Activated T-helper 17 cell treated with anti-CD3 and anti-CD28 coated beads, Interleukin-2, amount 50 U/mL, for 72 hours (primary cell): ENCODE results near the gene SCUBE1. TPM values are rescaled to one million over a fixed set of nuclear protein-coding genes. Genes with fewer than 3 reads are reported as not detected.
"Not testable (repeated sequence)": the region's sequence is repeated elsewhere in the genome, so short reads cannot be mapped to it uniquely, and the experiment has no call there.

Experiments used
- ATAC-seq: fragments of 150-1000 bp; cut with Tn5 transposase; replicated peaks from 2 replicates; pipeline ENCODE4 v1.10.0; 2021; ENCODE audit warnings: mild to moderate bottlenecking, moderate library complexity
- H3K27ac Mint-ChIP-seq: one replicate; pipeline ENCODE4 v1.8.0; 2022; ENCODE audit warnings: mixed read lengths
- H3K27me3 Mint-ChIP-seq: one replicate; pipeline ENCODE4 v1.8.0; 2022; ENCODE audit warnings: mixed read lengths
- H3K36me3 Mint-ChIP-seq: one replicate; pipeline ENCODE4 v1.8.0; 2022; ENCODE audit warnings: low read depth, mild to moderate bottlenecking, mixed read lengths
- H3K4me1 Mint-ChIP-seq: one replicate; pipeline ENCODE4 v1.8.0; 2022; ENCODE audit warnings: mixed read lengths
- H3K4me3 Mint-ChIP-seq: one replicate; pipeline ENCODE4 v1.8.0; 2022; ENCODE audit warnings: mild to moderate bottlenecking, mixed read lengths
- H3K9me3 Mint-ChIP-seq: one replicate; pipeline ENCODE4 v1.8.0; 2022; ENCODE audit warnings: mixed read lengths
- total RNA-seq, 2 donors: library from RNA; stranded (reverse); gene quantifications; one replicate each; pipeline ENCODE4 v1.2.3, GENCODE V29; 2022

Gene SCUBE1
- total RNA-seq, 2 donors from 2014 or later: not detected

DNA sequence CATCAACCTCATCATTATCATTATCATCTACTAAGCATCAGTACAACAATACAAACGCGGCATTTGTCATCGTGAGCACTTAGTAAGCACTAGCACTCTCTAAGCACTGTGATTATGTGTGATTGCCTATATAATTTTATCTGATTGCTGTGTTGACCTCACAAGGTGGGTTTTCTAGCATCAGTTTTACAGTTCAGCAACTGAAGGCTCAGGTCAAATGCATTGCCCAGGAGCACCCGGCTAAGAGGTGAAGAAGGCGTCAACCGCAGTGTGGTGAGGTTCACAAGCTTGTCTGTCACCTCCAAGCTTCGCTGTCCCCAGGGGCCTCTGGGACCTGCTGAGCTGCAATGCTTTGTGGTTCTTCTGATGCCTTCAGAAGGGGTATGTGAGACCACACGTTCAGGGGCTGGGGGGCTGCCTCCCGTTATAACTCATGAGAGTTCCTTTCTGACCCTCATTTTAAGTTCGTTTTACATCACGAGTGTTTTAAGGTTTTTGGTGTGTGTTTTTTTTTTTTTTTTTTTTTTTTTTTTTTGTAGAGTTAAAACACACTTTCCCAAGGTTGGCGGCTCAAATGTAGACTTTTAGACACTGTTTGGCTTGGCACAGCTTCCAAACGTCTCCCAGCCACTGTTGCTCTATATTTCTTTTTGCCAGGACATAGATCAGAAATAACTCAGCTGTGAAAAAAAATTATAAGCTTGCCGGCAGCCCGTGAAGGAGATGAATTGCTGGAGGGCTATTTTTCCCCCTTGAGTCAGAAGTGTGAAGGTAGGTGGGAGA, 33.8 kb upstream of the SCUBE1 start:
- peaks cover 6% of the 10 kb centered on the region for H3K4me1 Mint-ChIP-seq
- H3K9me3 Mint-ChIP-seq: peaks cover 5% of the 10 kb centered on the region
- H3K4me3 Mint-ChIP-seq: no peak overlapping the region
- peak; percentile 43 for ATAC-seq
- H3K36me3 Mint-ChIP-seq: no peaks in the 10 kb centered on the region
- peaks cover 39% of the 10 kb centered on the region for H3K27me3 Mint-ChIP-seq
- no peak overlapping the region for H3K27ac Mint-ChIP-seq

GRCh38 chr22:43375951-43376455, 32.8 kb upstream of the SCUBE1 start:
- peaks cover 48% of the 10 kb centered on the region for H3K27me3 Mint-ChIP-seq
- ATAC-seq: no peak
- H3K4me3 Mint-ChIP-seq: no peak overlapping the region
- no peaks in the 10 kb centered on the region for H3K36me3 Mint-ChIP-seq
- peaks cover 6% of the 10 kb centered on the region for H3K4me1 Mint-ChIP-seq
- peaks cover 5% of the 10 kb centered on the region for H3K9me3 Mint-ChIP-seq
- H3K27ac Mint-ChIP-seq: no peak overlapping the region

DNA sequence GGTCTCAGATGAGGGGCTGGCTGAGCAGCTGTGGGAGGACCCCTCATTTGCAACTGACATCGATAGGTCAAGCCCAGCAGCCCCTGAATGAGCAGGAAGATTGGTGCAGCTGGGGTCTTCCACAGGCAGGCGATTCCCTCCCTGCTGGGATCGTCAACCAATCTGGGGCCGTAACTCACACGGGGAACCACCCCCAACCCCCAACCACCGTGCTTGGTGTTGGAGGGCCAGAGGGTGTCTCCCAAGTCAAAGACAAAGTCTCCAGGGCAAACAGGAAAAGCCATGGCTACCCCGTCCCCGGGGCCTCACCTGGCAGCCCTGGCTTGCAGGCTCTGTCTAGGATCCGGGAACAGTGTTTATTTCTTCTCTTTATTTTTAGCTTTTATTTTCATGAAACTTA, 26.9 kb upstream of the SCUBE1 start:
- no peaks in the 10 kb centered on the region for H3K4me1 Mint-ChIP-seq
- H3K9me3 Mint-ChIP-seq: peaks cover 5% of the 10 kb centered on the region
- peaks cover 44% of the 10 kb centered on the region for H3K27me3 Mint-ChIP-seq
- no peak for ATAC-seq
- no peak overlapping the region for H3K4me3 Mint-ChIP-seq
- no peaks in the 10 kb centered on the region for H3K36me3 Mint-ChIP-seq
- no peak overlapping the region for H3K27ac Mint-ChIP-seq

- Mint-ChIP-seq H3K4me1 (no peaks in the 10 kb centered on the region), H3K27ac (no peak overlapping the region), H3K27me3 (peaks cover 22% of the 10 kb centered on the region), H3K9me3 (no peaks in the 10 kb centered on the region), H3K4me3 (no peak overlapping the region), H3K36me3 (no peaks in the 10 kb centered on the region)
- ATAC-seq: no peak
Measured at GRCh38 chr22:43365715-43366440, 22.7 kb upstream of the SCUBE1 start.

- ATAC-seq: no peak
- no peak overlapping the region for H3K27ac Mint-ChIP-seq
- peaks cover 14% of the 10 kb centered on the region for H3K27me3 Mint-ChIP-seq
- no peaks in the 10 kb centered on the region for H3K36me3 Mint-ChIP-seq
- no peaks in the 10 kb centered on the region for H3K4me1 Mint-ChIP-seq
- no peaks in the 10 kb centered on the region for H3K9me3 Mint-ChIP-seq
- H3K4me3 Mint-ChIP-seq: no peak overlapping the region
Measured at GRCh38 chr22:43364169-43364435, 20.9 kb upstream of the SCUBE1 start.

DNA sequence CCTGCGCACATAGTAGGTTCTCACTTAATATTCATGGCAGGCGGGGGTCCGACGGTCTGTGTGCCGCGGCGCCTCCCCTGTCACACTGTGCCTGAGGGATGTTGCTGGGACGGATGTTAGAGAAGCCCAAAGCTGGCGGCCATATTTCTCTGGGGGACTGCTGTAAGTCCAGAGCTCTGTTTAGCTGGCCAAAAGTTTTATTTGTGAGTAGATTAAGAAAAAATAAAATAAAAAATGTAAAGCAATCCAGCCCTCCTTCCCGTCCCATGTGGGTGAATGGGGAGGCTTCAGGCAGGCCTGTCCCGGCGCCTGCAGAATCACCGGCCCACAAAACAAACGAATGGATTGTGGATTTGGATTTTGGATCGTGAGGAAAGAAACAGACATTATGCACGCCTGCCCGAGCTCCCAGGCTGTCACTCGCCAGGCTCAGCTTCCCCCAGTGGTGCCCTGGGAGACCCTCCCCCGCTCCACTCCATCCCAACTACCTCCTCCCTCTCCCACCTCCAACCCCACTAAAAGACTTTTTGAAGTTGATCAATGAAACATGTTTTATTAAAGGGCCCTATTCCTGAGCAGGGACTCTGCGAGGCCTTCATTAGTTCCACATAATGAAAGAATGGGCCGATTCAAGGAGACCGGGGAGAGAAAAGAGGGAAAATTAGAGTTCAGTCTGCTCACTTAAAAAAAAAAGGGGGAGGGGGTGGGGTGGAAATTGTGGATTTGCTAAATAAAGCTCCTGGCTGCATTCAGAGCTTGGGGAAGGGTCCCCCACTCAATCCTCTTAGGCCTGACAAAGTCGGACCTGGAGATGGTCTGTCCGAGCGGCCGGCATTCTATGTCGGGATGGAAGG, 20.4 kb upstream of the SCUBE1 start:
- Mint-ChIP-seq H3K27me3 (peaks cover 13% of the 10 kb centered on the region), H3K4me3 (no peak overlapping the region), H3K36me3 (no peaks in the 10 kb centered on the region), H3K4me1 (no peaks in the 10 kb centered on the region), H3K9me3 (no peaks in the 10 kb centered on the region), H3K27ac (no peak overlapping the region)
- no peak for ATAC-seq

DNA sequence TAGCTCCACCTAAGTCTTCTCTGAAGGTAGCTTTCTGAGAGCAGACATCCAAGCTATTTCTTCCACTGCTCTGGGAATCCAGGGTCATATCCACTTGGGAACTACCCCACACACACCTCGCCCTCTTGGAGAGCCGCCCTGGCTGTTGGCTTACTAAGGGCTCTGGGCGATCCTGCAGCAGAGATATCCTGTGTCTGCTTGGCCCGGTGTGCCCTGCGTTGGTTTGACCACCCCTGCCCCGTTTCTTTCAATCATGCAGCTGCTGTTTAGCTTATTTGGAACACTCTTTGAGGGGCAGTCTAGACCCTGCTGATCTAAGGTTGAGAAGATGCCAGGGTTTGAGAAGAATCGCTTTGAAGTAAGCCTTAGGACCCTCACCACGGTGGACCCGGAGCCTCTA, 17.4 kb upstream of the SCUBE1 start:
- H3K27ac Mint-ChIP-seq: no peak overlapping the region
- no peaks in the 10 kb centered on the region for H3K36me3 Mint-ChIP-seq
- H3K4me1 Mint-ChIP-seq: no peaks in the 10 kb centered on the region
- peaks cover 12% of the 10 kb centered on the region for H3K27me3 Mint-ChIP-seq
- H3K9me3 Mint-ChIP-seq: no peaks in the 10 kb centered on the region
- no peak for ATAC-seq
- H3K4me3 Mint-ChIP-seq: no peak overlapping the region

DNA sequence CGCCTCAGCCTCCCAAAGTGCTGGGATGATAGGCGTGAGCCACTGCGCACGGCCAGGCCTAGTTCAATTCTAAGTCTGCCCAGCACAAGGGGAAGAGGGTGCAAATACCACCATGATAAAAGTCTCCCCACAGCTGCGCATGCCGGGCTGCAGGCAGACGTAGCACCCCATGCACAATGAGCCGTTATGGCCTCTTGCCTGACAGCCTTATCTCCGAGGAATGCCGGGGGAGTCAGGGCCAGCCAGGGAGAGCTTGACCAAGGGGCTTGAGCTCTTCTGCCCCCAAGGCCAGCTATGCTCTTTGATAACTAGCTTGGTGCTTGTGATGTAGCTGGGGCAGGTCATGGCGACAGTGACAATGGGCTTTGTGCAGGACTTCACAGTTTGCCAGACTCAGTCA, 13.7 kb upstream of the SCUBE1 start:
- Mint-ChIP-seq H3K36me3 (no peaks in the 10 kb centered on the region), H3K27ac (no peak overlapping the region), H3K9me3 (no peaks in the 10 kb centered on the region), H3K4me3 (no peak overlapping the region), H3K27me3 (peaks cover 12% of the 10 kb centered on the region), H3K4me1 (no peaks in the 10 kb centered on the region)
- no peak for ATAC-seq

DNA sequence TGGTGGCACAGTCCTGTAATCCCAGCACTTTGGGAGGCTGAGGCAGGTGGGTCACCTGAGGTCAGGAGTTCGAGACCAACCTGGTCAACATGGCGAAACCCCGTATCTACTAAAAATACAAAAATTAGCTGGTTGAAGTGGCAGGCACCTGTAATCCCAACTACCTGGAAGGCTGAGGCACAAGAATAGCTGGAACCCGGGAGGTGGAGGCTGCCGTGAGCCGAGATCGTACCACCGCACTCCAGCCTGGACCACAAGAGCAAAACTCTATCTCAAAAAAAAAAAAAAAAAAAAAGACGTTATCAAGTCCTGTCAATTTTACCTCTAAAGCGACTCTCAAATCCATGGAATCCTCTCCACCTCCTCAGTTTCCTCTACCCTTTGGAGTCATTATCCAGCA, 12.5 kb upstream of the SCUBE1 start:
- not testable (repeated sequence) for H3K4me3 Mint-ChIP-seq, H3K9me3 Mint-ChIP-seq, H3K27ac Mint-ChIP-seq, ATAC-seq, H3K36me3 Mint-ChIP-seq, H3K4me1 Mint-ChIP-seq
- peaks cover 12% of the 10 kb centered on the region for H3K27me3 Mint-ChIP-seq

DNA sequence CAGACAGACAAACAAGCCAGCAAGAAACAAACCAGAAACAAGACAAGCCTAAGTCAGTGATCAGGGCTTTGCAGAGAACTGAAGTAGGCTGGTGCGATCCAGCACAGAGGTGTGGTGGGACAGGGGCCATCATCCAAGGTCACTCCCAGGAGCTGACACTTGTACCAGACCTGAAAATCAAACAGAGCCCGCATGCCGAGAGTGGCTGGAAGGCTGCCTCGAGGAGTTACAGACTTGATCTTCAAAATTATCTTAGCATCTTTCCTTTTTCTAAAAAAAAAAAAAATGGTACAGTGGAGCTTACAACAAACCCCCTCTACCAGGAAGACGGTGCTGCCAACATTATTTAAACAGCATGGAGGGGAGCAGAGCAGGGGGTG, 8.8 kb upstream of the SCUBE1 start:
- Mint-ChIP-seq H3K4me1 (no peaks in the 10 kb centered on the region), H3K4me3 (no peak overlapping the region), H3K27me3 (peaks cover 28% of the 10 kb centered on the region), H3K9me3 (no peaks in the 10 kb centered on the region), H3K27ac (no peak overlapping the region), H3K36me3 (no peaks in the 10 kb centered on the region)
- ATAC-seq: no peak

GRCh38 chr22:43349636-43350035, 6.5 kb upstream of the SCUBE1 start:
- Mint-ChIP-seq H3K4me1 (no peaks in the 10 kb centered on the region), H3K27ac (no peak overlapping the region), H3K4me3 (no peak overlapping the region), H3K36me3 (no peaks in the 10 kb centered on the region), H3K9me3 (no peaks in the 10 kb centered on the region), H3K27me3 (peaks cover 29% of the 10 kb centered on the region)
- no peak for ATAC-seq

DNA sequence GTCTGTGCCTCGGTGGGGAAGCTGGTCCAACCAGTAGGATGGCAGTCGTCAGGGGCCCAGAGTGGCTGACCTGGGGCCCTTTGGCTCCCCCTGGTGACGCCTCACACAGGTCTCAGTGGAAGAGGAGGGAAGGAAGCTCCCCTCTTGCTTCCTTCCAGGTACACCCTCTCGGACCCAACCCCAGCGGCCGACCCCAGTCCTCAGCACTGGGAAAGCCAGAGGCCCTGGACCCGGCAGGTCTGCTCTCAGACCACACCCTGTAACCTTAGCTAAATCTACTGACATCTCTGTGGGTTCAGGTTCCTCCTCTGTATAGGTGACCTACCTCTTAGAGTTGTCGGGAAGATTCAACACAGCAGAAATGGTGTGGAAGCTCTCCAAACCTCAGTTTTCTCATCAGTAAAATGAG, 3.4 kb upstream of the SCUBE1 start:
- H3K27me3 Mint-ChIP-seq: peaks cover 43% of the 10 kb centered on the region
- H3K9me3 Mint-ChIP-seq: no peaks in the 10 kb centered on the region
- H3K36me3 Mint-ChIP-seq: no peaks in the 10 kb centered on the region
- no peak overlapping the region for H3K4me3 Mint-ChIP-seq
- H3K27ac Mint-ChIP-seq: no peak overlapping the region
- ATAC-seq: peak; percentile 70
- H3K4me1 Mint-ChIP-seq: no peaks in the 10 kb centered on the region

DNA sequence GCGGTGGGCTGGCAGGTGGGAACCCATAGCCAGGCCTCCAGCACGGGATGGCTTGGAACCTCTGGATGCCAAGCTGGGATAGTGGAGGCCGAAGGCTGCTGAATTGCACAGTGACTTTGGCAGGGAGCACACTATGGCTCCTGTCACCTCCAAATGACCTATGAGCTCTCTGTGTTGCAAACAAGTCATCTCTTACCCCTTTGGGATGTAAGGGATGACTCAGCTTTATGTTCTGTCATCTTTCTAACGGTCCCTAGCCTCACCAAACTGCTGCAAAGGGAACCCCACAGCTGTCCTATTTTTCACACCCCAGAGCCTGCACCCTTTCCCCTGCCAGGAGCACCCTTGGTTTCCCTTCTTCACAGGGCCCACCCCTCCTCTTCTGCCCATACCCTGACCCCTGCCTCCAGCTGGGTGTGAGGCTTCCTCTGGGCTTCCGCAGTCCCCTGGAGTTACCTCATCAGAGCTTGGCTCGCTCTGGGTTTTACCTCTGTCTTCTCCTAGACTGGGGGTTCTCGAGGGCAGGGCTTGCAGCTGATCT, 2.7 kb upstream of the SCUBE1 start:
- no peak overlapping the region for H3K4me3 Mint-ChIP-seq
- no peaks in the 10 kb centered on the region for H3K36me3 Mint-ChIP-seq
- no peak overlapping the region for H3K27ac Mint-ChIP-seq
- peak; percentile 77 for ATAC-seq
- no peaks in the 10 kb centered on the region for H3K4me1 Mint-ChIP-seq
- H3K9me3 Mint-ChIP-seq: no peaks in the 10 kb centered on the region
- peaks cover 49% of the 10 kb centered on the region for H3K27me3 Mint-ChIP-seq

DNA sequence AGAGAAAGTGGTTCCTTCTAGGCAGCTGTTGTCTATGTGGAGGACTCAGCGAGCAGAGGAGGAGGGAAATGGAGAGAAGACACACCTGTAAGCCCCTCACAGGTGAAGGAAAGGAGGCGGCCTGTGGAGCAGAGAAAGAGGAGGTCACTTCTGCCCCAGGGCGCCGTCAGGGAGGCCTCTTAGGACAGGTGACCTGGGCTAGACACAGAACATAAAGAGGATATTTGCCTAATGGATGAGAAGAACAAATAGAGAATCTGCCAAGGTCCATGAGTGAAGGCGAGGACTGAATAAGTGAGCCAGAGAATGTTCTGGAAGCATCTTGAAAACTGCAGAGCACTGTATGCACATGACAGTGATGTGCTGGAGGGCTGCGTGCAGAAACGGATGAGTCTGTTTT, 2.2 kb upstream of the SCUBE1 start:
- Mint-ChIP-seq H3K27me3 (peaks cover 54% of the 10 kb centered on the region), H3K4me1 (no peaks in the 10 kb centered on the region), H3K27ac (no peak overlapping the region), H3K9me3 (no peaks in the 10 kb centered on the region), H3K36me3 (no peaks in the 10 kb centered on the region), H3K4me3 (no peak overlapping the region)
- no peak for ATAC-seq

- no peaks in the 10 kb centered on the region for H3K9me3 Mint-ChIP-seq
- no peaks in the 10 kb centered on the region for H3K4me1 Mint-ChIP-seq
- no peaks in the 10 kb centered on the region for H3K36me3 Mint-ChIP-seq
- no peak for ATAC-seq
- peaks cover 50% of the 10 kb centered on the region for H3K27me3 Mint-ChIP-seq
- H3K27ac Mint-ChIP-seq: no peak overlapping the region
- H3K4me3 Mint-ChIP-seq: peak overlapping the region; percentile 10
Measured at GRCh38 chr22:43344520-43344787, 1.3 kb upstream of the SCUBE1 start.
